ENCODE results near the gene MYO5A.

The MYO5A gene

DNA sequence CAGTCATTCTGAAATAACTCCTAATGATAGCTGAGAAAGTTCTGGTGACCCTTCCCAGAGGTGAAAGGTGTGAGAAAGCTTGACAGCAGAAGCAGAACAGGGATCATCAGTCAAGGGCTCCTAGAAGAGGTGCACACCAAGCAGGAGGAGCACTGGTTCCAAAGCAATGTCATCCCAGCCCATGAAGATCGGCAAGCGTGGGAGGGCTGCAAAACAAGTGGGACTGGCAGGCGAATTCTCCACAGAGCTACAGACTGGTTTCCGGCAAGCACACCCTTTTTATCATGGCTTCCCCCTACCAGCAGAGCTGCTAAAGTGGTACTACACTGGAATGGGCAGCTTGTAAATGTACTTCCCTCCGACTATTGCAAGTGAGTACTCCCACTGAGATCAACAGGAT is 170.7 kb downstream of the MYO5A start:
- no peak for DNase-seq

DNA sequence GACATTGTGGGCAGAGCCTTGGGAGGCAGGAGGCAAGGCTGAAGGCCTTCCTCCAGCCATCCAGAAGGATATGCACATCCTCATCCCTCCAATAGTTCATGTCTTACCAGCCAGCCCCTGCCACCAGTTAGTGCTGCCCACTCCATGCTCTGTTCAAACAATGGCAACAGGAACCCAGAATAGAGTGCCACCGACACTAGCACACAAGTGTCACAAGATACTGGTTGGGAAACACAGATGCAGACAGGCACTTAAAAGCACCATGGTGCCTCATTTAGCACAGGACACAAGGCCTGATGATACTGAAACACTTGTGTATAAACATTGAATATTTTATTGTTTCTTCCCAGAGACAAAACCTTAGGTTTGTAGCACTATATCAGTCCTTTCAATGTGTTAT is 176.6 kb downstream of the MYO5A start:
- no peak for DNase-seq

GRCh38 chr15:52351206-52351908 is 177.3 kb downstream of the MYO5A start:
- DNase-seq, result no peak

GRCh38 chr15:52350423-52350822 is 178.3 kb downstream of the MYO5A start:
- DNase-seq, result no peak

- DNase-seq, result no peak
Measured at GRCh38 chr15:52349052-52349700, 179.5 kb downstream of the MYO5A start.

- DNase-seq, result no peak
Measured at GRCh38 chr15:52348056-52348745, 180.5 kb downstream of the MYO5A start.

DNA sequence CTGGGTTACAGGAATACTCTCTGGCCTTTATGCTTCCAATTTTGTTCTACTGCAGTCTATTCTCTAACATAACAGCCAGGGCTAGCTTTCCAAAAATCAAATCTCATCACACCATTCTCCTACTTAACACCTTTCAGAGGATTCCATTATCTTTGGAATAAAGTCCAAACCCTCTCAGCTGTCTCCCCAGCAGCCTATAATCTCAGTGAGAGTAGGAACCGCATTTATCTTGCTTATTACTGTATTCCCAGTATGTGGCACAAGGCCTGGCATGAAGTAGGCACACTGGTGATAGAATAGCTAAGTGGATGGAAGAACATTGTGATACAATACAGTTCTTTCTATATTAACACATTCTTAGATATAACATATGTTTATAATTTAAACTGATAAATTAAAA is 184.1 kb downstream of the MYO5A start:
- no peak for DNase-seq

DNA sequence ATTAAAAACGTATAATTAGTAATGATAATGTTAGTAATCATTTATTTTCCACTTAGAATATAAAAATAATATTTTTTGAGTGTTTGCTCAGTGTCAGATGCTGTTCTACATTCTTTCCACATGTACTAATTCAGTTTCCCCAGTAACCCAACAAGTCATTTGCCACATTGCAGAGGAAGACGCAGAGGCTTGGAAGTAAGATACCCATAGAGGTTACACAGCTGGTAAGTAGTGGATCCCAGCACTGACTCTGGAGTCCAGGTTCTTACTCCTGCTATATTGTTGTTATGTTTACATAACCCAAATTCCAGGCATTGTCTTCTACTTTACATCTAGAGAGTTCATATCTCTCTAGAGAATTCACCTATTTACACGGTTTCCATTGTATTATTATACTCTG is 184.8 kb downstream of the MYO5A start:
- no peak for DNase-seq

DNA sequence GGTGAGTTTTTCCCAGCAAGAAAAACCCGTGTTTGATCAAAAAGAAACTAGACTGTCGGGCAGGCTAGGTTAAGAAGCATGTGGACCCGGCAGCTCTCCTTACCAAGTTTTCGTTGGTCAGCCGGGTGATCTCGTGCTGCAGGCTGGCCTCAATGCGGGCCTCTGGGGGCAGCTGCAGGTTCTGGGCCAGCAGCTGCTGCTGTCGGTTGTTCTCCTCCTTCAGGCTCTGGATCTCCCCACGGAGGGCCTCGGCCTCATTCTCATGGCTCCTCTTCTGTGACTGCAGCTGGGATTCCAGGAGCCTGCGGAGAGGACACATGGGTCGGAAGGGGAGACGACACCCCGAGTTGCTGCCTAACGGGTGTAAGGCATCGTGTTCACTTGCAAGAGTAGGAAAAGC is 188.6 kb downstream of the MYO5A start:
- no peak for DNase-seq

DNA sequence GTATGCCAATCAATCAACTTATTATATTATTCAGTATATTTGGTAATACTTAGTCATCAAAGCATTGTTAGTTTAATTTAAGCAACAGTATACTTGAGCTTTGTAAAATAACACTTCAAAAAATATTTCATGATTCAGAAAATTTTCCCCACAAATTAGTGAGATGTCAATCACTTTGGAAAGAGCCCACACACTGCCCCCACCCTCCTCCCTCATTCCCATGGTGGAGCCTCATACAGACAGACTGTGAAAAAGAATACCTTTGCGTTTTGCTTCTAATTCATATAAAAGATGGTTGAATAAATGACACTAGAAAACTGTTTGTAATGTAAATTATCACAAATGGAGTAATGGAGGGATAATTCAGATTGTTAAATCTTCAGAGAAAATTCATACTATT is 189.8 kb downstream of the MYO5A start:
- no peak for DNase-seq

- no peak for DNase-seq
Measured at GRCh38 chr15:52338058-52338457, 190.6 kb downstream of the MYO5A start.

GRCh38 chr15:52337198-52337853 is 191.4 kb downstream of the MYO5A start:
- DNase-seq, result no peak

DNA sequence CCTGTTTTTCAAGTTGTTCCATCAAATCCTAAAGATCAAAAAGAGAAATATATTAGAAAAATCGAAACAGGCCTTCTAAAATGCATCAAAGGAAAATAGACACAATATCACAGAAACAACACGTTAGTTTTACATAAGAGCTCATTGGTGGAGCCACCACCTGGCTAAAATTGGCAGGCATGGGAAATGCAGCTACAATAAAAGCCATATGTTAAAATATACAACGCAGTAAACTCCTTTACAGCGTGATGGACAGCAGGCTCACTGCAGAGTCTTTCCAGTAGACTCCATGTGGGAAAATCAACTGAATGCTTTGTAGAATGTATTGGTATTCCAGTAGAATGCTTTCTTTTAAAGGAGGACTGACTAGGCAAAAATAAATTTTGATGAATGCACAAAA is 192.2 kb downstream of the MYO5A start:
- no peak for DNase-seq

DNA sequence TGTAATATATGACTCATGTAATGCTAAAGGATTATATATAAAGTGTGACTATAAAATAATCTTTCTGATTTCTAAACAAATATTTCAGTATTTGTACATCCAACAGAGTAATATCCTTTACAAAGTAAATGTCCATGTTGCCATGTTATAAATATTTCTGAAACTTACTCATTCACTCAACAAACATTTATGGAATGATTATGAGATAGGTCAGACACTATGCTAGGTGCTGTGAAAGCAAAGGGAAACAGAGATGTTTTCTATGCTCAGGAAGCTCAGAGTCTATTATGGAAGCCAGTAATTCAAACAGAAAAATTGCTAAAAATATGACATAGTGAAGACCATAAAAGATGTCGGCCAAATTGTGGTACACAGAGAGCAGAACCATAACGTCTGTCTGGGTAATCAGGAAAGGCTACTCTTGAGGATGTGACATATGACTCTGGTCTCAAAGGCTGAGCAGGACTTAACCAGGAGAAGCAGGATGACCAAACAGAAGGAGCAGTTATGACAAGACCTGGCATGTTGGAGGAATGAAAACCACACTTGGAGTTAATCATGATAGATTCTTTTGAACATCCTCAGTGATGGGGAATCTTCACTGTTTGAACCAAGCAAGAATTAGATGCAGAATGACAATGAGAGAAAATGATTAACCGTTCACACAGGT is 194.1 kb downstream of the MYO5A start:
- DNase-seq, result no peak

DNA sequence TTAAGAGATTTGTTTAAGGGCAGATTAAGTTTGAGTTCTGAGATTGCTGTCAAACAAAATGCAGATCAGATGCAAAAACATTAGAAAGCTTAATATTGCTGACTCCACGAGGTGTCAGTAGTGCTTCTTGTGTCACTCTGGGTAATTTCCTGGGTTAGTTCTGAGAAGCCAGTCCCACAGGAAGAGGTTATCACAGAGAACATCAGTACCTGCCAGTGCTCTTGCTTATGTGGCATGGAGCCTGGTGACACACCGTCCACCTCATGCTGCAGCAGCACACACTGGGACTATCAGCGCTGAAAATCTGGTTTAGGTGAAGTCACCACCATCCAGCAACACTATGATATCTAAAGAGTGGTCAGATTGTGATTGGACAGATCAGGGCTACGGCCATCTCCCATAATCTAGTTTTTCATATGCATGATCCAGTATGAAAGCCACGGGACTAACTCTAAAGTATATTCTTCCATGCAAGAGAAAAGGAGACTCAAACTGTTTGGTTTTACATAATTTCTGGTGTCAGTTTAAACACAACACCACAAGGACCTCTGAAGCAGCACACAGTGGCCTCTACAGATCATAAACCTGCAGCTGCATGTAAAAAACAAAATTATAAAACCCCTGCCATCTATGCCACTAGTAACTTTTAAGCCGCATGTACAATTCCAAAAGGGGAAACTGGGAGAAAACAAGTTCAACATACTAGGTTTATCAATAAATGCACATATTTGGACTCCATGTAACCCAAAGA is 197.0 kb downstream of the MYO5A start:
- DNase-seq, result no peak

- no peak for DNase-seq
Measured at GRCh38 chr15:52329987-52330386, 198.7 kb downstream of the MYO5A start.

GRCh38 chr15:52329150-52329549 is 199.5 kb downstream of the MYO5A start:
- DNase-seq, result no peak

- DNase-seq, result no peak
Measured at GRCh38 chr15:52328680-52329079, 200.0 kb downstream of the MYO5A start.

- no peak for DNase-seq
Measured at GRCh38 chr15:52326756-52327155, 201.9 kb downstream of the MYO5A start.

DNA sequence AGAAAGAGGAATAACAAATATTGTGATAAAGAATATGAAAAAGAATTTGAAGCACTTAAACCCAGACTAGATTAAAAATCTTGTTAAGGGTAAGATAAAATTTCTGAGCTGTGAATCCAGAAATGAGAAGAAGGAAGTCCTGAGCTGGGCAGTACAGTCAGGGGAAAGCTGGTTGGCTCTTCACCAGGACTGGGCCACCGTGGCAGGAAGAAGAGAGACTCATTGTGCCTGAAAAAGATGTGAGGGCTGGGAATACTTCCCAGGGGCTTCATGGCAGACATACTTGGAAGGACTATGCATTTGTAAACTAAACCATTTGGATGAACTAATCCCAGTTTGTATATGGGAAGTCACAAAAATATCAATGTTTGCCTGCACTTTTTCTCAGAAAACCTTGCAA is 204.6 kb downstream of the MYO5A start:
- no peak for DNase-seq

GRCh38 chr15:52318729-52319500 is 209.8 kb downstream of the MYO5A start:
- no peak for DNase-seq

GRCh38 chr15:52317688-52318087 is 211.0 kb downstream of the MYO5A start:
- DNase-seq, result no peak

Data from NCI-H774 (cell line).